Stimulated activated CD4-positive, alpha-beta T cell treated with anti-CD3 and anti-CD28 coated beads, Interleukin-12 subunit alpha, Interleukin-12 subunit beta, amount 100 ng/mL, for 24 hours (primary cell): Measurements from ENCODE around the gene CTCF.
"Not testable (repeated sequence)": the region's sequence is repeated elsewhere in the genome, so short reads cannot be mapped to it uniquely, and the experiment has no call there.

ENCODE experiments used
- DNase-seq, 2 experiments: peaks; one replicate each; pipeline ENCODE4 v3.0.0-alpha.2; 2020; ENCODE audit warnings: low read depth in 2 of 2

Gene CTCF, protein sequence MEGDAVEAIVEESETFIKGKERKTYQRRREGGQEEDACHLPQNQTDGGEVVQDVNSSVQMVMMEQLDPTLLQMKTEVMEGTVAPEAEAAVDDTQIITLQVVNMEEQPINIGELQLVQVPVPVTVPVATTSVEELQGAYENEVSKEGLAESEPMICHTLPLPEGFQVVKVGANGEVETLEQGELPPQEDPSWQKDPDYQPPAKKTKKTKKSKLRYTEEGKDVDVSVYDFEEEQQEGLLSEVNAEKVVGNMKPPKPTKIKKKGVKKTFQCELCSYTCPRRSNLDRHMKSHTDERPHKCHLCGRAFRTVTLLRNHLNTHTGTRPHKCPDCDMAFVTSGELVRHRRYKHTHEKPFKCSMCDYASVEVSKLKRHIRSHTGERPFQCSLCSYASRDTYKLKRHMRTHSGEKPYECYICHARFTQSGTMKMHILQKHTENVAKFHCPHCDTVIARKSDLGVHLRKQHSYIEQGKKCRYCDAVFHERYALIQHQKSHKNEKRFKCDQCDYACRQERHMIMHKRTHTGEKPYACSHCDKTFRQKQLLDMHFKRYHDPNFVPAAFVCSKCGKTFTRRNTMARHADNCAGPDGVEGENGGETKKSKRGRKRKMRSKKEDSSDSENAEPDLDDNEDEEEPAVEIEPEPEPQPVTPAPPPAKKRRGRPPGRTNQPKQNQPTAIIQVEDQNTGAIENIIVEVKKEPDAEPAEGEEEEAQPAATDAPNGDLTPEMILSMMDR

DNA sequence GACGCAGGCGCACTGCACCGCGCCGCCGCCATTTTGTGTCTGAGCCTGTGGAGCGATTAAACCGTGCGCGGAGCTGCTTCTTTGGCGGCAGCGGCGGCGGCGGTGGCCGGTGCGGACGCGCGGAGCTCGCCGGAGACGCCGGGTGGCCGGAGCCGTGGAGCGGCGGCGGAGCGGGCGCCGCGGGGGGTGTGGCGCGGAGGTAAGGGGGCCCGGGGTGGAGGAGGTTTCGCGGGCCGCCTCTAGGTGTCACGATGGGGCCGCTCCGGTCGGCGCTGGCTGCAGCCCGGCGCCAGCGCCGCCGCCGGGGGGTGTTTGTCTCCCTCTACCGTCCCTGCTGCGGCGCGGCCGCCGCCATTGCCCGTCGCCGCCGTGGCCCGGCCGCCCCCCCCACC, at the start of gene CTCF:
TSS of gene CTCF (plus strand) at position 1 of the 392 bp plus-strand sequence. CDS start 48,307 bp downstream, outside the sequence.
- peak in 1 of 2 experiments; percentile 67 for DNase-seq

DNA sequence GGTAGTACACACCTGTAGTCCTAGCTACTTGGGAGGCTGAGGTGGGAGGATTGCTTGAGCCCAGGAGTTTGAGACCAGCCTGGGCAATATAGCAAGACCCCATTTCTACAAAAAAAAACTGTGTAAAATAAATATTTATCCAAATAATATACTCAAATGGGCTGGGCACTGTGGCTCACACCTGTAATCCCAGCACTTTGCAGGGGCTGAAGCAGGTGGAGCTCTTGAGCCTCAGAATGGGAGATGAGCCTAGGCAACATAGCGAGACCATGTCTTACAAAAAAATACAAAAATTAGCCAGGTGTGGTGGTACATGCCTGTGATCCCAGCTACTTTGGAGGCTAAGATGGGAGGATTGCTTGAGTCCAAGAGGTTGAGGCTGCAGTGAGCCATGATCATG, 48.4 kb upstream of the CTCF start:
- DNase-seq: not testable (repeated sequence)

- DNase-seq: peak; percentile 47 to 78
Observed at GRCh38 chr16:67514382-67514828, 47.9 kb upstream of the CTCF start.

DNA sequence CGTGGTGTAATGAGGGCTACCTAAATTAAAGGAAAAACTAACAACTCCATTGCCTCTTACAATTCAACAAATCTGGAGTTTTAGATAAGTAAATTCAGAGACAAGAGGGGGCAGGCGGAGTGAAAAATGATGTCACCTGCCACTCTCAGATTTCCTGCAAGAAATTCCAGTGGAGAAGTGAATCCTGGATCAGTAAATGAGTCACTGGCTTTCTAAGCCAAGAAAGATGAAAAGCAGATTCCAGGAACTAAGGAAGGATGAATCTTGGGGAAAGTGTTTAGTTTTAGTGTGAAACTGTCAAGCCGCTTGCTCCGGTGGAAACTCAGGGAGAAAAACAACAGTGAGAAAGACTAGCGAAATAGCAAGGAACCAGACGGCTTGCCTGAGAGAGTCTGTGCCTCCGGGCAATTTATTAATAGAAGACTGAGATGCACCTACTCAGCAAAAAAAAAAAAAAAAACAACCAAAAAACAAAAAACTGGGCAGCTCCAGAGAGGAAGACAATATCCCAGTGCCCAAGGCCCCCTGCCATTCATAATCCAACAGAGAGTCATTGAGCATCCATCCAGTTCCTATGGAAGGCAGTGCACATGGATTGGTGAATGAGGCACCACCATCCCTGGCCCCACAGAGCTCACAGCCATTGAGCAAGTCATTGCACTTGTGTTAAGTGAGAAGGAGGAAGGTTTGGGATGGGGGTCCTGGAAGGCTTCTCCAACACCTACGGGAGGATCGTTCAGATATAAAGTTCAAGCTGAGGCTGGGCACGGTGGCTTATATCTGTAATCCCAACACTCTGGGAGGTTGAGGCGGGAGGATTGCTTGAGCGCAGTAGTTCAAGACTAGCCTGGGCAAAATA, 45.8 kb upstream of the CTCF start:
- no peak for DNase-seq

GRCh38 chr16:67517155-67517445, 45.2 kb upstream of the CTCF start:
- no peak for DNase-seq

DNA sequence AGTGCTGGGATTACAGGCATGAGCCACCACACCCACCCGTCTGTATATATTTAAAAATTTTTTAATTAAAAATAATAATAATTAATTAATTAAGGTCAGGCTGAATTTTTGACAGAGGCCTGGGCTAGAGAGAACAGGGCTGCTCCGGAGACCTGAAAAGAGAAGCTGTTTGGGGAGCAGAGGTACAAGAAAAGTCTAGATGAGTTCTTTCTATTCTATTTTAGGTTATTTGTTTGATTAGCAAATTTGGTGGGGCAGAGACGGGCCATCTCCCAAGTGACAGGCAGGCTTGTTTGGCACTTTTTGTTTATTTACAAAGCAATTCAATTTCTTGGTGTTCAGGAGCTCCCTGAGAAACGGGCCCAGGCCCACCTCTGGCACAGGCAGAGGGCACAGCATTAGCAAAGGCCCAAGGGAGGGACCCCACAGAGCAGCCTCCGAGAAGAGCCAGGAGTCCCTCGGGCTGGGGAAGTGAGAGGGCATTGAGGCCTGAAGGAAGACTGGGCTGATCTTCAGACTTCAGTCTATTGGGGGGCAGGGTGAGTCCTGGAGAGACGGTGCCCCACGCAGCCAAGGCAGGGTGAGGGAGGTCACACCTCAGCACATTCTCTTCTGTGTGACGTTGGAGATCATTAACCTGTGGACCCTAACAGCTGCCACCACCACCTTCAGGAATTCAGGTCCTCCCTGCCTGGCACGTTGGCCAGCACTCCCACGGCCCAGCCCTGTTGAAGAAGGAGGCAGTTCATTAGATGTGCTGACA, 44.5 kb upstream of the CTCF start:
- DNase-seq: no peak

- DNase-seq: no peak
Observed at GRCh38 chr16:67518676-67519075, 43.6 kb upstream of the CTCF start.

- no peak for DNase-seq
Observed at GRCh38 chr16:67519242-67519641, 43.1 kb upstream of the CTCF start.

GRCh38 chr16:67521095-67521804, 41.1 kb upstream of the CTCF start:
- DNase-seq: peak; percentile 94 to 99

DNA sequence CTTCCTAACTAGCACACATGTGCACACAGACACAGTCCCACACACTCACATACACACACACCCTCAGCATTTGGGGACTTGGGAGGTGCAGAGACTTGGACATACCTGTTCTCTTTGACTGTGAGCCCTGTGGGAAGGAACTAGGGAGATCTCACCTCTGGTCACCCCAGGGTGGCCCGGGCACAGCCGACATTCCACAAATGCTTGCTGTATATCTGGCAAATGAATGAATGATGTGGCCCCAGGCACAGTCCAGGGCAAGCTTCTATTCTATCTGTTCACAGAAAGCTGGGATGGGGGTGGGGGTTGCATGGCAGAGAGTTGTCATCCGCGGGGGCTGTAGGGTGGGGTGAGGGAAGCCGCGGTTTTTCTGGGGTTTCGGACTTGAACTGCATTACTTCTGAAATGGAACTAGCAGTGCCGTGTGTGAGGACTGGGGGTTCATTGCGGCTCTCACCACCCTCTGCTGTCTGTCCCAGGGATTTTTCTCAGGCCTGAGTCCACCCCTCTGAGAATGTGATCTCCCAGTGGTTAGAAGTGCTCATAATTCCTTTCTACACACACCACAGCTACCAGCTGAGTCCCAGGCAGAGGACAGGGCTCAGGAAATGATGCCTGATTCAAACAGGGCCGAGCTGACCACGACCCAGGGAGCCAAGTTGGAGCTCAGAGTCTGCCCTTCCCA, 37.0 kb upstream of the CTCF start:
- DNase-seq: no peak

DNA sequence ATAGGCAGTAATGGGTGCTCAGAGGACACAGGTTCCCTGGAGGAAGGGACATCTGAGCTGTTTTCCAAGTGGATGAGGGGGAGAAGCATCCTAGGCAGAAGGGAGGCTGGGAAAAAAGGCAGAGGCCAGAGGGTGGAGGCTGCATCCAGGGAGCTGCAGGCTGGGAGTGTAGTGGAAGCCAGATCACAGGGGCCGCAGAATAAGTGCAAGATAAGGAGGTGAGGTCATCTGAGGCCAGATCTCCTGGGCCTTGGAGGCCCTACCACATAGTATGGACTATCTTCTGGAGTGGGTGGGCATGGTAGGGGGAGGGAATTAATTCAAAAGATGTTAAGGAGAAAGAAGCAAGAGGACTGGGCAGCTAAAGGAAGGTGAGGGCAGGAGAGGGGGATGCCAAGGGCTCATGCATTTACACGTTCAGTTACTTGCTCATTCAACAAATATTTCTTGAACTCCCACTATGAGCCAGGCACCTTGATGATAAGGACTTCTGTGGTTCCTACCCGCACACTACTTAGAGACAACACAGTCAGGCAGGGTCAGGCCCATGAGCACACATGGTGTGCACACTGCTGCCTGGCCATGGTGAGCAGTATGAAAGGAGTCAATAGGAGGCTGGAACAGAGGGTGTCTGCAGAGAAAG, 36.1 kb upstream of the CTCF start:
- DNase-seq: no peak

DNA sequence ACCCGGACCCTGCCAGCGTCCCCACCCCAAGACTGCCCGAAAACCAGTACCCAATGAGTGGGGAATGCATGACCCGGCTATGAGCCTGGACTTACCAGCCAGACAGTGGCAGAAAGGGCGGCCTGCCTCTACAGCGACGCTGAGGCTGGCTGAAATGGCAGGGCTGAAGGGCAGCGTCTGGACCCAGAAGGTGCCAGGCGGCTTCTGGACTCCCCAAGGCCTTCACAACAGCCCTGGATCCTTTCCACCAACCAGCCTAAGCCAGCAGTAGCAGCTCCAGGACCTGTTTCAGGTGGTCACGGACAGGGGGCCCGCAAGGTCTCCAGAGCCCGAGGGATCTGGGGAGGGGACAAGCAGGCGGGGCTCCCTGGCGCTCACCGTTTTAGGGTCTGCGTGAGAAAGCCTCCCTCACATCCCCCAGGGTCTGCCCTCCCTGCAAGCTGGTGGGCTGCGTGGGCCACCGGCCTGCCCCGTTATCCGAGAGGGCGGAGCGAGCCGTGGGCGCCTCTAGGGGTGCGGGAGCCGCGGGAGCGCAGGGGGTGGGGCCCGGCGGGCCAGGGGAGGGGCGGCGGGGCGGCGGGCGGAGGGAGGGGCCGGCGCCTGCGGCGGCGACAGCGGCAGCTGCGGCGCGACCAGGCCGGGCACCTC, 34.0 kb upstream of the CTCF start, which contains the start of gene RIPOR1:
TSS of gene RIPOR1 (plus strand) at position 608 of the 648 bp plus-strand sequence. CDS start 9,618 bp downstream, outside the sequence.
- DNase-seq: no peak

DNA sequence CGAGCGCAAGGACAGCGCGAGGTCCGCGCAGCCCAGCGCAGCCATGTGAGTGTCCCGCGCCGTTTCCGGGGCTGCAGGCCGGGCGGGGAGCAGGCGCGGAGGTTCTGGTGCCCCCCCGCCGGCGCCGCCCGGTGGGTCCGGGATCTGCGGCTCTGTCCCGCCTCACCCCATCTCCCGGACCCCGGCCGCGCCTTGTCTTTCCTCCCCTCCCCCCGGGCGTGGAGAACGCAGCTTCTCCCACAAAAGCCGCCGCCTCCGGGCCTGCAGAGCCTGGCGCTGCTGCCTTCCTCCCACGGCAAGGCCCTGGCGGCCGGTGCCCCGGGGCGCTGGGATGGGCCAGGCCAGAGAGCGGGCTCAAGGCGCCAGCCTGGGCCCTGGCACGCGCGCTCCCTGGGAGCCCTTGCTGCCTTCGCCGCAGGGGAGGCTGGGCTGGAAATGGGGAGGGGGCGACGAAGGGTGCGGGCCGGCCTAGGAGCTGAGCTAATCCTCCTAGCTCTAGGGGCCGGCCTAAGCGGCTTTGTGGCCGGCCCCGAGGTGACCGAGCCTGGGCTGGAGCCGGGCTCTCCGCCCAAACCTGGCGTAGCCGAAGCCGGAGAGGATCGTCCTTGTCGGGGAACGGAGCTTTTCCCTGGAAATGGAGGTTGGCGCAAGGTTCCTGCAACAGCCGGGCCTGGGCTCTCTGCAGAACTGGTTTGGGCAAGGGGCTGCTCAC, 33.3 kb upstream of the CTCF start:
- no peak for DNase-seq

GRCh38 chr16:67529582-67530012, 32.7 kb upstream of the CTCF start:
- DNase-seq: no peak

DNA sequence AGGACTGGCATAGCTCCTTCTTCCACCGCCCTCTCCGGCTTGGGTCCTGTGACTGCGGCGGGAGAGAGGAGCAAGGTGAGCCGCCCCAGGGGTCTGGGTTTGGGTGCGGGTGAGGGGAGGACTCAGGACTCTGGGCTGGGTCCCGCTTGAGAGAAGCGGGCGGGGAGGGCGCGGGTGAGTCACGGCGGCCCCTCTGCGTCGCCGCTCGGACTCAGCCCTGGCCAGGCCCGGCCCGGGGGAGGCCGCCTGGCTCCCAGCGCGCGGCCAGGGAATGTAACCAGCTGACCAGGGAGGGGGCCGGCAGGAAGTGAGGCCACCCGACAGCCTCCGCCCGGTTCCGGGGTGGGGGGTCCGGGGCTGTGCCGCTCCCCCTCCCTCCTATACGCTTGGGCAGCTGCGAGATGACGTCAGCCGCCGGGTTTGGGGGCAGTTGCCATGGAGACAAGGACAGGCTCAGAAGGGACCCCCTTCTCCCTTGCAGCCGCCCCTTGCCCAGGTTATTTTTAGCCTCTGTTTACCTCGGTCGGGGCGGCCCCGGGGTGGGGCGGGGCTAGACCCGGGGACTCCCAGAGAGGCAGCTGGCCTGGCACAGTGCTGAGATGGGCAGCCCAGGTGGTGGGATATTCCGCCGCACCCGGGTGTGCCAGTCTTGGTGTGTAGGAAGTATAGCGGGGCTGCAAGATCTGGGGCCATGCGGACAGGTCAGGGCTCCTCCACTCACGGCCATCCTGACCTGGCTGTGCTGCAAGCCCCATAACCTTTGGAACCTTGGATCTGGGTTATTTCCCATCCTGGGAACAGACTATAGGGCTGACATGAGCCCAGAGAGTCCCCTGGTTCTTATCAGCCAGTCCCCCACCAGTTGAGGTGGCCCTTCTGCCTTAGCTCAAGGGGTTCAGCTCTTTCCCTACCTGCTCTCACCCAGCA, 32.0 kb upstream of the CTCF start:
- DNase-seq: no peak

DNA sequence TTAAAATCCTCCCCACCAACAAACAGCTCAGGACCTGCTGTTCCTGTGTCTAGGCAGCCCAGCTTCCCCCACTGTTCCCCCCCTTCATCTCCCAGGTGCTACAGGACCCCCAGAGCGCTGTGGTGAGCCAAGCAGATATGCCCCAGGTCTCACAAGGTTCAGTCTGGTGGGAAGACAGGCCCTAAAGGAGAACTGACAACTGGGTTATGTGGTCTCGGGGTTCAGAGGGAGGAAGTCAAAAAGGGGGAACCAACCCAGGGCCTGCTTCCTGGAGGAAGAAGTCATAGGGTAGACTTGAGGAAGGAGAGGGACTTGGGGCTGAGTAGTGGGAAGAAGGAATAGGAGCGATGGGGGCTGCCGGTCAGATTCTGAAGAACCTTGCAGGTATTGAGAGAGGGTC, 31.1 kb upstream of the CTCF start:
- no peak for DNase-seq

DNA sequence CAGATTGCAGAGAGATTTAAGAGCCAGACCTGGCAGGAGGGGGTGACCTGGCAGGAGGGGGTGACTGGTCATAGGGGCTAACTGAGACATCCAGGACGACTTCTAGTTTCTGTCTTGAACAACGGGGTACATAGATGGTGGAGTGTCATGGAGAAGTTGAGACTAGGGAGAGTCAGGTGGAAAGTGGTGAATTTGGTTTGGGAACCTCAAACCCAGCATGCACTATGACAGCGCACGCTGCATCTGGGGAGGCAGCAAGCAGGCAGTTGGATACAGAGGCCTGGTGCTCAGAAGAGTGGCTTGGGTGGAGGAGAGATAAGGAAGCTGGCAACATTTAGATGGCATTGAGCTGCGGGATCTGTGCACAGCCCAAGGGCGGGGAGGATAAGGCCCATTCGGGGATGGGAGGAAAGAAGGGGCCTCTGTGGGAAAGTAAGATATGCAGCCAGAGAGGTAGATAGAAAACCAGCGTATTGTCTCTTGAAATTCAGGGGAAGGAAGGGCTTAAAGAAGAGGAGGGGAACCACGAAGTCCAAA, 29.2 kb upstream of the CTCF start:
- DNase-seq: no peak
